AG04449 (cell line): ENCODE data around the gene IGLON5.

ENCODE experiments used
- CTCF ChIA-PET: fragments of 350-600 bp; formaldehyde crosslinking; extraction: SDS; loops from one replicate; lab custom pipeline; 2021; ENCODE audit warnings: antibody characterized with exemption; lab: Yijun Ruan, JAX
- POLR2A ChIA-PET: fragments of 400-600, 350-600 bp; formaldehyde crosslinking; extraction: SDS; loops from one replicate; lab custom pipeline; 2020; ENCODE audit warnings: antibody characterized with exemption, inconsistent platforms; lab: Yijun Ruan, JAX
- DNase-seq: peaks from one replicate; pipeline ENCODE4 v3.0.0-alpha.2; 2010; ENCODE audit warnings: low read depth, low spot score
- H3K4me3 ChIP-seq: 2 replicates; pipeline ENCODE4 v1.5.1; 2011; ENCODE audit warnings: low read depth, mild to moderate bottlenecking, control low read depth, low read length
- CTCF ChIP-seq: IDR thresholded peaks from one replicate; pipeline ENCODE4 v1.5.1; 2011; ENCODE audit warnings: mild to moderate bottlenecking, moderate library complexity, low read length, control low read depth, inconsistent platforms; ENCODE audit not compliant: insufficient read depth; ENCODE audit errors: missing control alignments

The IGLON5 gene

GRCh38 chr19:51354742-51355148 lies 43.3 kb downstream of the IGLON5 start:
- POLR2A ChIA-PET = no interaction called here
- H3K4me3 ChIP-seq = no peak overlapping the region
- TF ChIP-seq CTCF = no peak
- CTCF ChIA-PET = interaction anchor here (1.1 kb wide), 1 partner anchor 13 kb away, joined by 7 read pairs; the partner anchor contains the start of gene VSIG10L
- no peak for DNase-seq

GRCh38 chr19:51356159-51356801 lies 44.8 kb downstream of the IGLON5 start:
- ChIA-PET POLR2A (no interaction called here), CTCF (interaction anchor here (1.5 kb wide), 1 partner anchor 17 kb away, joined by 7 read pairs; no protein-coding TSS in a partner anchor)
- no peak for TF ChIP-seq CTCF
- no peak overlapping the region for H3K4me3 ChIP-seq
- DNase-seq = no peak

GRCh38 chr19:51357952-51358351 lies 46.5 kb downstream of the IGLON5 start:
- POLR2A ChIA-PET = no interaction called here
- CTCF ChIA-PET = interaction anchor here (1.1 kb wide), 1 partner anchor 81 kb away, joined by 4 read pairs; no protein-coding TSS in a partner anchor

GRCh38 chr19:51359294-51359693 lies 47.9 kb downstream of the IGLON5 start:
- CTCF ChIA-PET = interaction anchor here (0.6 to 1.2 kb wide), 4 partner anchors 19 to 317 kb away, joined by 3 to 4 read pairs (median 3); no protein-coding TSS in a partner anchor
- TF ChIP-seq CTCF = no peak
- DNase-seq = peak; percentile 79

More at GRCh38 chr19:51357952-51358351, 46.5 kb downstream of the IGLON5 start:
- no peak overlapping the region for H3K4me3 ChIP-seq
- TF ChIP-seq CTCF = no peak
- no peak for DNase-seq

GRCh38 chr19:51361239-51361638 lies 49.8 kb downstream of the IGLON5 start:
- H3K4me3 ChIP-seq = no peak overlapping the region
- DNase-seq = no peak
- CTCF ChIA-PET = no interaction called here
- POLR2A ChIA-PET = interaction anchor here (0.6 kb wide), 1 partner anchor 1734 kb away, joined by 3 read pairs; no protein-coding TSS in a partner anchor
- no peak for TF ChIP-seq CTCF

More at GRCh38 chr19:51359294-51359693, 47.9 kb downstream of the IGLON5 start:
- POLR2A ChIA-PET = interaction anchor here (0.9 to 1.3 kb wide), 6 partner anchors 8 to 331 kb away, joined by 3 to 6 read pairs (median 4); partner anchors contain the start of gene VSIG10L
- H3K4me3 ChIP-seq = no peak overlapping the region
